ENCODE measurements around the gene GPR139. TPM values are rescaled to one million over a fixed set of nuclear protein-coding genes. Genes with fewer than 3 reads are reported as not detected.
A peak's percentile ranks its signal among the peaks of the same experiment; 100 is the strongest.

GPR139 gene
- total and polyA plus RNA-seq, 10 of the 15 experiments (the other 5 are each of a cell fraction or from before 2014, with no cell fraction given): not detected

GRCh38 chr16:20107083-20107482 lies 33.4 kb upstream of the GPR139 start:
- ChIA-PET CTCF (interaction anchor here (0.6 to 0.7 kb wide), 2 partner anchors 34 to 1154 kb away, joined by 3 read pairs; no protein-coding TSS in a partner anchor), POLR2A (no interaction called here), RAD21 (ENCODE audit: unreplicated experiment) (no interaction called here), SMC1A (ENCODE audit: uncharacterized antibody, unreplicated experiment) (interaction anchor here (1.1 kb wide), 1 partner anchor 63 kb away, joined by 3 read pairs; no protein-coding TSS in a partner anchor)
- Histone ChIP-seq H2AFZ (ENCODE audit: control insufficient read depth, low read depth, low read length) (no peak overlapping the region), H3K27ac (ENCODE audit: control insufficient read depth, insufficient read depth) (no peak overlapping the region), H3K79me2 (ENCODE audit: control insufficient read depth, insufficient read depth, low read length) (no peaks in the 10 kb centered on the region), H3K4me1 (ENCODE audit: control insufficient read depth, insufficient read depth, low read length) (no peaks in the 10 kb centered on the region), H3K4me2 (ENCODE audit: control insufficient read depth, insufficient read depth) (no peak overlapping the region), H4K20me1 (ENCODE audit: control insufficient read depth, insufficient read depth) (no peaks in the 10 kb centered on the region), H3K9me3 (replicated peaks; ENCODE audit: control insufficient read depth, insufficient read depth, low read length) (no peaks in the 10 kb centered on the region), H3K36me3 (ENCODE audit: control insufficient read depth in 2 of 2, insufficient read depth in 2 of 2, low read length in 1 of 2) (no peaks in the 10 kb centered on the region), H3K4me3 (no peak overlapping the region), H3K27me3 (replicated peaks in 1 of 2; ENCODE audit: control insufficient read depth in 2 of 2, insufficient read depth in 2 of 2, low read length in 1 of 2) (no peaks in the 10 kb centered on the region), H3K9ac (ENCODE audit: control insufficient read depth, insufficient read depth, low read length) (no peak overlapping the region)
- BruUV-seq (replicated peaks): no TSS peak
- in situ Hi-C loops (cut with MboI): no loop called here
- FAIRE-seq (no peak), ATAC-seq (no peak), DNase-seq (ENCODE audit: low read depth, low spot score) (no peak)
- intact Hi-C loops (cut with micrococcal nuclease; ENCODE audit: unreplicated experiment): no loop called here
- no peak for TF ChIP-seq EP300 (IDR thresholded peaks at IDR 0.05; ENCODE audit: borderline replicate concordance in 1 of 2, control insufficient read depth in 1 of 2, low read depth in 2 of 2, low read length in 2 of 2)
- peak; percentile 60 for TF ChIP-seq NFYB (IDR thresholded peaks at IDR 0.05; ENCODE audit: insufficient read depth, low read depth, low read length)
- WGBS (ENCODE audit: insufficient coverage, insufficient replicate concordance, low lambda C conversion rate, missing lambda C conversion rate): 0% methylated on average over 2 of the region's 2 CpGs

- intact Hi-C loops (cut with micrococcal nuclease; ENCODE audit: unreplicated experiment): no loop called here
- BruUV-seq (replicated peaks): no TSS peak
- FAIRE-seq: no peak
- no peak for TF ChIP-seq CBX5 (IDR thresholded peaks at IDR 0.05; ENCODE audit: low read depth)
- no peak for TF ChIP-seq SMARCA5 (IDR thresholded peaks at IDR 0.05)
- no peak for TF ChIP-seq ZNF592 (IDR thresholded peaks at IDR 0.05)
- no peak for TF ChIP-seq SP1 (IDR thresholded peaks at IDR 0.05; ENCODE audit: low read depth, low read length)
- TF ChIP-seq RB1 (IDR thresholded peaks at IDR 0.05; ENCODE audit: borderline replicate concordance): no peak
- TF ChIP-seq POLR2A (IDR thresholded peaks at IDR 0.05; ENCODE audit: low read depth, low read length): no peak
- TF ChIP-seq FOXK2 (IDR thresholded peaks at IDR 0.05): no peak
- no peak for TF ChIP-seq ELK1 (IDR thresholded peaks at IDR 0.05; ENCODE audit: low read depth, low read length)
- TF ChIP-seq TBL1XR1 (IDR thresholded peaks at IDR 0.05; ENCODE audit: low read depth, low read length): no peak
These were observed 31.0 kb upstream of the GPR139 start for GRCh38 chr16:20104563-20105183.

More at GRCh38 chr16:20104563-20105183, 31.0 kb upstream of the GPR139 start:
- Histone ChIP-seq H3K36me3 (ENCODE audit: control insufficient read depth in 2 of 2, insufficient read depth in 2 of 2, low read length in 1 of 2) (no peaks in the 10 kb centered on the region), H3K79me2 (ENCODE audit: control insufficient read depth, insufficient read depth, low read length) (no peaks in the 10 kb centered on the region), H3K4me2 (ENCODE audit: control insufficient read depth, insufficient read depth) (no peak overlapping the region), H3K9ac (ENCODE audit: control insufficient read depth, insufficient read depth, low read length) (no peak overlapping the region), H3K4me3 (no peak overlapping the region), H2AFZ (ENCODE audit: control insufficient read depth, low read depth, low read length) (no peak overlapping the region), H4K20me1 (ENCODE audit: control insufficient read depth, insufficient read depth) (no peaks in the 10 kb centered on the region), H3K4me1 (ENCODE audit: control insufficient read depth, insufficient read depth, low read length) (no peaks in the 10 kb centered on the region), H3K27me3 (replicated peaks in 1 of 2; ENCODE audit: control insufficient read depth in 2 of 2, insufficient read depth in 2 of 2, low read length in 1 of 2) (no peaks in the 10 kb centered on the region), H3K27ac (ENCODE audit: control insufficient read depth, insufficient read depth) (no peak overlapping the region), H3K9me3 (replicated peaks; ENCODE audit: control insufficient read depth, insufficient read depth, low read length) (no peaks in the 10 kb centered on the region)
- ChIA-PET CTCF (no interaction called here), POLR2A (no interaction called here), SMC1A (ENCODE audit: uncharacterized antibody, unreplicated experiment) (interaction anchor here (0.6 kb wide), 1 partner anchor 1032 kb away, joined by 3 read pairs; no protein-coding TSS in a partner anchor), RAD21 (ENCODE audit: unreplicated experiment) (no interaction called here)
- no peak for ATAC-seq
- in situ Hi-C loops (cut with MboI): no loop called here
- DNase-seq (ENCODE audit: low read depth, low spot score): no peak
- 5% methylated on average over 4 of the region's 4 CpGs for WGBS (ENCODE audit: insufficient coverage, insufficient replicate concordance, low lambda C conversion rate, missing lambda C conversion rate)

All from GM12878 (cell line).